Liver (tissue), 9 donors: Measurements from ENCODE around the gene PDCD6IP. TPM values are rescaled to one million over a fixed set of nuclear protein-coding genes. Genes with fewer than 3 reads are reported as not detected.

ENCODE experiments used
- DNase-seq: peaks from one replicate; pipeline ENCODE4 v3.0.0-alpha.2; 2017; ENCODE audit warnings: low spot score
- H3K27ac ChIP-seq, 2 donors: one replicate each; pipeline ENCODE4 v1.7.0; 2013; ENCODE audit warnings: inconsistent platforms in 2 of 2, low read length in 2 of 2, control low read depth in 1 of 2, low read depth in 1 of 2, mild to moderate bottlenecking in 1 of 2
- H3K27me3 ChIP-seq, 4 donors: one replicate each; pipeline versions ENCODE4 v1.6.1 to v1.7.0; 2013; ENCODE audit warnings: low read length in 3 of 4, inconsistent platforms in 1 of 4, mild to moderate bottlenecking in 1 of 4, moderate library complexity in 1 of 4; ENCODE audit not compliant: control insufficient read depth in 4 of 4, insufficient read depth in 4 of 4
- H3K36me3 ChIP-seq, 4 donors: one replicate each; pipeline versions ENCODE4 v1.6.1 to v1.7.0; 2013; ENCODE audit warnings: low read length in 3 of 4, mild to moderate bottlenecking in 3 of 4, low read depth in 1 of 4, moderate library complexity in 1 of 4; ENCODE audit not compliant: control insufficient read depth in 4 of 4, insufficient read depth in 3 of 4
- H3K4me1 ChIP-seq, 4 donors: one replicate each; pipeline versions ENCODE4 v1.6.1 to v1.7.0; 2013; ENCODE audit warnings: low read length in 3 of 4, mild to moderate bottlenecking in 3 of 4, moderate library complexity in 1 of 4; ENCODE audit not compliant: control insufficient read depth in 4 of 4, insufficient read depth in 4 of 4
- H3K4me3 ChIP-seq, 3 donors: one replicate each; pipeline versions ENCODE4 v1.6.1 to v1.7.0; 2013; ENCODE audit warnings: low read length in 3 of 3, control low read depth in 1 of 3, low read depth in 1 of 3, mild to moderate bottlenecking in 1 of 3
- H3K9ac ChIP-seq, 2 donors: one replicate each; pipeline ENCODE4 v1.7.0; 2013; ENCODE audit warnings: low read length in 2 of 2, mild to moderate bottlenecking in 2 of 2, moderate library complexity in 2 of 2, control low read depth in 1 of 2, low read depth in 1 of 2
- H3K9me3 ChIP-seq, 4 donors: one replicate each; pipeline versions ENCODE4 v1.6.1 to v1.7.0; 2013; ENCODE audit warnings: low read length in 3 of 4; ENCODE audit not compliant: control insufficient read depth in 4 of 4
- EGR1 ChIP-seq, 2 donors: IDR thresholded peaks; 2 replicates each; pipeline ENCODE4 v1.6.1; 2016 to 2018; ENCODE audit warnings: antibody characterized with exemption in 2 of 2, low read depth in 2 of 2
- FOXA2 ChIP-seq: IDR thresholded peaks from 2 replicates; pipeline ENCODE4 v1.6.1; 2016; ENCODE audit warnings: antibody characterized with exemption
- GABPA ChIP-seq, 2 donors: IDR thresholded peaks in 1 of 2; conservative IDR thresholded peaks in 1 of 2; 2 replicates each; pipeline ENCODE4 v1.6.1; 2016; ENCODE audit warnings: antibody characterized with exemption in 2 of 2, mild to moderate bottlenecking in 1 of 2, moderate library complexity in 1 of 2
- HNF4A ChIP-seq, 2 donors: conservative IDR thresholded peaks; 2 replicates each; pipeline ENCODE4 v1.6.1; 2016; ENCODE audit warnings: antibody characterized with exemption in 2 of 2, mild to moderate bottlenecking in 2 of 2
- HNF4G ChIP-seq: IDR thresholded peaks from 2 replicates; pipeline ENCODE4 v1.6.1; 2016; ENCODE audit warnings: antibody characterized with exemption
- JUND ChIP-seq, 2 donors: IDR thresholded peaks; 2 replicates each; pipeline ENCODE4 v1.6.1; 2016; ENCODE audit warnings: antibody characterized with exemption in 2 of 2
- MAX ChIP-seq: IDR thresholded peaks from 2 replicates; pipeline ENCODE4 v1.6.1; 2016; ENCODE audit warnings: antibody characterized with exemption
- NR2F2 ChIP-seq: IDR thresholded peaks from 2 replicates; pipeline ENCODE4 v1.6.1; 2016; ENCODE audit warnings: antibody characterized with exemption
- RAD21 ChIP-seq, 2 donors: IDR thresholded peaks; 2 replicates each; pipeline ENCODE4 v1.6.1; 2016; ENCODE audit warnings: antibody characterized with exemption in 2 of 2, mild to moderate bottlenecking in 2 of 2
- RXRA ChIP-seq, 2 donors: IDR thresholded peaks; 2 replicates each; pipeline ENCODE4 v1.6.1; 2017 to 2018; ENCODE audit warnings: antibody characterized with exemption in 2 of 2, mild to moderate bottlenecking in 1 of 2
- SP1 ChIP-seq: IDR thresholded peaks from 2 replicates; pipeline ENCODE4 v1.6.1; 2018; ENCODE audit warnings: antibody characterized with exemption, mild to moderate bottlenecking
- TAF1 ChIP-seq: conservative IDR thresholded peaks from 2 replicates; pipeline ENCODE4 v1.6.1; 2016; ENCODE audit warnings: antibody characterized with exemption, mild to moderate bottlenecking
- YY1 ChIP-seq: IDR thresholded peaks from 2 replicates; pipeline ENCODE4 v1.6.1; 2016; ENCODE audit warnings: antibody characterized with exemption, mild to moderate bottlenecking
- WGBS: extraction: QIAGEN DNeasy Blood & Tissue Kit; methylation state at CpG from one replicate; pipeline ENCODE4 v1.1.7; 2013; 5-methylcytosine and 5-hydroxymethylcytosine counted together
- polyA plus RNA-seq, 2 donors: library from polyadenylated mRNA; stranded (reverse) in 1 of 2; unstranded in 1 of 2; fragments of 200-250 nt in 1 of 2; fragments of >200 nt in 1 of 2; fragmentation: Nextera tagmentation in 1 of 2; extraction: Ambion mirVana in 1 of 2; gene quantifications; one replicate each; pipeline versions ENCODE4 v1.2.1 to v1.2.3, GENCODE V29; 2013 to 2015
- total RNA-seq, 2 donors: library from RNA; depleted of rRNA; stranded (reverse); fragments of >200 nt; gene quantifications; one replicate each; pipeline ENCODE4 v1.2.3, GENCODE V29; 2014
- TF ChIP-seq, protein P1 (sequence below): IDR thresholded peaks from 2 replicates; pipeline ENCODE4 v1.6.1; 2016; ENCODE audit warnings: antibody characterized with exemption
- TF ChIP-seq, protein P2 (sequence below): IDR thresholded peaks from 2 replicates; pipeline ENCODE4 v1.6.1; 2016; ENCODE audit warnings: antibody characterized with exemption, mild to moderate bottlenecking
- TF ChIP-seq, protein P3 (sequence below): fragments of 150-350 bp; IDR thresholded peaks from 2 replicates; pipeline ENCODE4 v1.5.1; 2017; ENCODE audit warnings: improper control_type of control experiment, low read depth, low read length; ENCODE audit not compliant: missing input control
- TF ChIP-seq, protein P4 (sequence below): IDR thresholded peaks from 2 replicates; pipeline ENCODE4 v1.6.1; 2016; ENCODE audit warnings: antibody characterized with exemption
- donor health status: healthy.
- donor health status: healthy.
- donor health status: healthy.
- donor health status: healthy.
- donor health status: healthy.

PDCD6IP gene
- total and polyA plus RNA-seq, 4 donors, result 31.9 to 73.8 (median 47.9) TPM

DNA sequence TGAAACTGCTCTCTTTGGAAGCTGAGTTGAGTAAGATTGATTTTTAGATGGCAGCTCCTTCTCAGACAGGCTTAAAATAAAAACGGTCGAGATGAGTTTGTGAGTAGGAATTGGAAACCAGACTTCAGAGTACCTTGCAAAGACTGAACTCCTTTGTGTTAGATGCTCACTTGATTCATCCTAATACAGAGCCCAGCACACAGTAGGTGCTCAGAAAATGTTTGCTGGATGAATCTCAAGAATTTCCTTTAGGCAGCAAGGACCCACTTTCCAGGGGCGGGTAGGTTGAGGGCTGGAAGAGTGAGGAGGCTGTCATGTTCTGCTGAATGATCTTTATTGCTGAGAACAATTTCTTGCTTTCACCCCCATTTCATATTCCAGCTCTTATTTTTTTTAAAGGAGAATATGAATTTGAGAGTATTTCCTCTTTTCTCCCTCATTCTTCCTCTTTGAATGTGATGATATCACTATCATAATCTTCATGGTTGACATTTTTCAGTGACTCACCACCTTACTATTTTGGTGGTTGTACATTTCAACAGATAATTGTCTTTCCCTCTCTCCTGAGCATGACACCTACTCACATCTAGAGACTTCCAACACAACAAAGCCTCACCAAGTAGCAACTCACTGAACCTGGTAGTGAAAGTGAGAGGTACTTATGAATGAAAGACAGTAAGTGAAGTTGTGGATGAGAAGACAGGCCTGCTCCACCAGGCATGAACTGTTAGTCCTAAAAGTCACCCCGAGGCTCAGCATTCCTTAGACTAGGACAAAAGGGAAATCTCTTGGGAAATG lies 113.3 kb downstream of the PDCD6IP start:
- Histone ChIP-seq H3K9ac (no peak overlapping the region), H3K4me1 (no peaks in the 10 kb centered on the region), H3K36me3 (no peaks in the 10 kb centered on the region), H3K4me3 (no peak overlapping the region), H3K27me3 (no peaks in the 10 kb centered on the region), H3K9me3 (no peaks in the 10 kb centered on the region), H3K27ac (no peak overlapping the region)
- no peak for DNase-seq
- TF ChIP-seq, protein P1, sequence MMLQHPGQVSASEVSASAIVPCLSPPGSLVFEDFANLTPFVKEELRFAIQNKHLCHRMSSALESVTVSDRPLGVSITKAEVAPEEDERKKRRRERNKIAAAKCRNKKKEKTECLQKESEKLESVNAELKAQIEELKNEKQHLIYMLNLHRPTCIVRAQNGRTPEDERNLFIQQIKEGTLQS, result no peak
- no peak for TF ChIP-seq HNF4G
- TF ChIP-seq YY1, result no peak
- TF ChIP-seq JUND (IDR thresholded peaks at IDR 0.05), result no peak
- TF ChIP-seq TAF1, result no peak
- TF ChIP-seq MAX, result no peak
- no peak for TF ChIP-seq SP1
- TF ChIP-seq NR2F2, result no peak
- TF ChIP-seq, protein P2, sequence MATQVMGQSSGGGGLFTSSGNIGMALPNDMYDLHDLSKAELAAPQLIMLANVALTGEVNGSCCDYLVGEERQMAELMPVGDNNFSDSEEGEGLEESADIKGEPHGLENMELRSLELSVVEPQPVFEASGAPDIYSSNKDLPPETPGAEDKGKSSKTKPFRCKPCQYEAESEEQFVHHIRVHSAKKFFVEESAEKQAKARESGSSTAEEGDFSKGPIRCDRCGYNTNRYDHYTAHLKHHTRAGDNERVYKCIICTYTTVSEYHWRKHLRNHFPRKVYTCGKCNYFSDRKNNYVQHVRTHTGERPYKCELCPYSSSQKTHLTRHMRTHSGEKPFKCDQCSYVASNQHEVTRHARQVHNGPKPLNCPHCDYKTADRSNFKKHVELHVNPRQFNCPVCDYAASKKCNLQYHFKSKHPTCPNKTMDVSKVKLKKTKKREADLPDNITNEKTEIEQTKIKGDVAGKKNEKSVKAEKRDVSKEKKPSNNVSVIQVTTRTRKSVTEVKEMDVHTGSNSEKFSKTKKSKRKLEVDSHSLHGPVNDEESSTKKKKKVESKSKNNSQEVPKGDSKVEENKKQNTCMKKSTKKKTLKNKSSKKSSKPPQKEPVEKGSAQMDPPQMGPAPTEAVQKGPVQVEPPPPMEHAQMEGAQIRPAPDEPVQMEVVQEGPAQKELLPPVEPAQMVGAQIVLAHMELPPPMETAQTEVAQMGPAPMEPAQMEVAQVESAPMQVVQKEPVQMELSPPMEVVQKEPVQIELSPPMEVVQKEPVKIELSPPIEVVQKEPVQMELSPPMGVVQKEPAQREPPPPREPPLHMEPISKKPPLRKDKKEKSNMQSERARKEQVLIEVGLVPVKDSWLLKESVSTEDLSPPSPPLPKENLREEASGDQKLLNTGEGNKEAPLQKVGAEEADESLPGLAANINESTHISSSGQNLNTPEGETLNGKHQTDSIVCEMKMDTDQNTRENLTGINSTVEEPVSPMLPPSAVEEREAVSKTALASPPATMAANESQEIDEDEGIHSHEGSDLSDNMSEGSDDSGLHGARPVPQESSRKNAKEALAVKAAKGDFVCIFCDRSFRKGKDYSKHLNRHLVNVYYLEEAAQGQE, result no peak
- no peak for TF ChIP-seq RAD21 (IDR thresholded peaks at IDR 0.05)
- TF ChIP-seq, protein P3, sequence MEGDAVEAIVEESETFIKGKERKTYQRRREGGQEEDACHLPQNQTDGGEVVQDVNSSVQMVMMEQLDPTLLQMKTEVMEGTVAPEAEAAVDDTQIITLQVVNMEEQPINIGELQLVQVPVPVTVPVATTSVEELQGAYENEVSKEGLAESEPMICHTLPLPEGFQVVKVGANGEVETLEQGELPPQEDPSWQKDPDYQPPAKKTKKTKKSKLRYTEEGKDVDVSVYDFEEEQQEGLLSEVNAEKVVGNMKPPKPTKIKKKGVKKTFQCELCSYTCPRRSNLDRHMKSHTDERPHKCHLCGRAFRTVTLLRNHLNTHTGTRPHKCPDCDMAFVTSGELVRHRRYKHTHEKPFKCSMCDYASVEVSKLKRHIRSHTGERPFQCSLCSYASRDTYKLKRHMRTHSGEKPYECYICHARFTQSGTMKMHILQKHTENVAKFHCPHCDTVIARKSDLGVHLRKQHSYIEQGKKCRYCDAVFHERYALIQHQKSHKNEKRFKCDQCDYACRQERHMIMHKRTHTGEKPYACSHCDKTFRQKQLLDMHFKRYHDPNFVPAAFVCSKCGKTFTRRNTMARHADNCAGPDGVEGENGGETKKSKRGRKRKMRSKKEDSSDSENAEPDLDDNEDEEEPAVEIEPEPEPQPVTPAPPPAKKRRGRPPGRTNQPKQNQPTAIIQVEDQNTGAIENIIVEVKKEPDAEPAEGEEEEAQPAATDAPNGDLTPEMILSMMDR, result no peak
- TF ChIP-seq EGR1 (IDR thresholded peaks at IDR 0.05; ENCODE audit: low read depth in 2 of 2), result no peak
- TF ChIP-seq, protein P4, sequence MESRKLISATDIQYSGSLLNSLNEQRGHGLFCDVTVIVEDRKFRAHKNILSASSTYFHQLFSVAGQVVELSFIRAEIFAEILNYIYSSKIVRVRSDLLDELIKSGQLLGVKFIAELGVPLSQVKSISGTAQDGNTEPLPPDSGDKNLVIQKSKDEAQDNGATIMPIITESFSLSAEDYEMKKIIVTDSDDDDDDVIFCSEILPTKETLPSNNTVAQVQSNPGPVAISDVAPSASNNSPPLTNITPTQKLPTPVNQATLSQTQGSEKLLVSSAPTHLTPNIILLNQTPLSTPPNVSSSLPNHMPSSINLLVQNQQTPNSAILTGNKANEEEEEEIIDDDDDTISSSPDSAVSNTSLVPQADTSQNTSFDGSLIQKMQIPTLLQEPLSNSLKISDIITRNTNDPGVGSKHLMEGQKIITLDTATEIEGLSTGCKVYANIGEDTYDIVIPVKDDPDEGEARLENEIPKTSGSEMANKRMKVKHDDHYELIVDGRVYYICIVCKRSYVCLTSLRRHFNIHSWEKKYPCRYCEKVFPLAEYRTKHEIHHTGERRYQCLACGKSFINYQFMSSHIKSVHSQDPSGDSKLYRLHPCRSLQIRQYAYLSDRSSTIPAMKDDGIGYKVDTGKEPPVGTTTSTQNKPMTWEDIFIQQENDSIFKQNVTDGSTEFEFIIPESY, result no peak
- 80% methylated on average over 4 of the region's 4 CpGs for WGBS

GRCh38 chr3:33914212-33914611 lies 115.8 kb downstream of the PDCD6IP start:
- no peaks in the 10 kb centered on the region for H3K4me1 ChIP-seq
- no peak overlapping the region for H3K4me3 ChIP-seq
- H3K27me3 ChIP-seq, result no peaks in the 10 kb centered on the region
- no peak overlapping the region for H3K27ac ChIP-seq
- WGBS, result 88% methylated on average over 2 of the region's 2 CpGs
- H3K36me3 ChIP-seq, result no peaks in the 10 kb centered on the region
- no peaks in the 10 kb centered on the region for H3K9me3 ChIP-seq
- TF ChIP-seq HNF4A (conservative IDR thresholded peaks at IDR 0.05) (no peak), MAX (no peak), YY1 (no peak), NR2F2 (no peak), TAF1 (no peak), FOXA2 (no peak), GABPA (IDR thresholded peaks at IDR 0.05 in 1 of 2, conservative IDR thresholded peaks at IDR 0.05 in 1 of 2) (no peak), EGR1 (IDR thresholded peaks at IDR 0.05; ENCODE audit: low read depth in 2 of 2) (no peak), JUND (IDR thresholded peaks at IDR 0.05) (no peak), RXRA (IDR thresholded peaks at IDR 0.05) (no peak)
- TF ChIP-seq, protein P4, result no peak
- TF ChIP-seq, protein P1, result no peak
- no peak overlapping the region for H3K9ac ChIP-seq
- no peak for DNase-seq
